GM18505 (cell line): Measurements from ENCODE around the gene UBA6.
"Not testable (repeated sequence)": the region's sequence is repeated elsewhere in the genome, so short reads cannot be mapped to it uniquely, and the experiment has no call there.

Source experiments
- ATAC-seq: cut with Tn5 transposase; IDR thresholded peaks from one replicate; pipeline ENCODE4 v1.9.1; 2021; ENCODE audit not compliant: unreplicated experiment
- POLR2A ChIP-seq: IDR thresholded peaks from 4 replicates; pipeline ENCODE4 v1.6.1; 2011; ENCODE audit warnings: borderline replicate concordance; ENCODE audit not compliant: insufficient read depth, insufficient read length; ENCODE audit errors: extremely low read depth

UBA6 gene

GRCh38 chr4:67723341-67723740 is 22.4 kb upstream of the UBA6 start:
- no peak for ATAC-seq
- TF ChIP-seq POLR2A = no peak

GRCh38 chr4:67721770-67722597 is 21.0 kb upstream of the UBA6 start:
- TF ChIP-seq POLR2A = no peak
- no peak for ATAC-seq

- no peak for TF ChIP-seq POLR2A
- ATAC-seq = no peak
These were observed 20.4 kb upstream of the UBA6 start for GRCh38 chr4:67721315-67721769.

GRCh38 chr4:67719953-67720617 is 19.1 kb upstream of the UBA6 start:
- ATAC-seq = no peak
- TF ChIP-seq POLR2A = no peak

GRCh38 chr4:67718848-67719247 is 17.9 kb upstream of the UBA6 start:
- ATAC-seq = no peak

GRCh38 chr4:67717586-67717985 is 16.6 kb upstream of the UBA6 start:
- no peak for TF ChIP-seq POLR2A
- ATAC-seq = no peak

More at GRCh38 chr4:67718848-67719247, 17.9 kb upstream of the UBA6 start:
- TF ChIP-seq POLR2A = no peak

- no peak for TF ChIP-seq POLR2A
- ATAC-seq = no peak
These were observed 14.0 kb upstream of the UBA6 start for GRCh38 chr4:67714955-67715354.

- no peak for TF ChIP-seq POLR2A
- no peak for ATAC-seq
These were observed 13.3 kb upstream of the UBA6 start for GRCh38 chr4:67714248-67714583.

GRCh38 chr4:67713529-67714247 is 12.7 kb upstream of the UBA6 start:
- TF ChIP-seq POLR2A = no peak
- ATAC-seq = no peak

- ATAC-seq = no peak
- no peak for TF ChIP-seq POLR2A
These were observed 11.9 kb upstream of the UBA6 start for GRCh38 chr4:67712650-67713528.

- TF ChIP-seq POLR2A = no peak
- ATAC-seq = no peak
These were observed 11.2 kb upstream of the UBA6 start for GRCh38 chr4:67712000-67712625.

GRCh38 chr4:67706682-67707081 is 5.7 kb upstream of the UBA6 start:
- ATAC-seq = not testable (repeated sequence)
